Heart left ventricle (tissue), 16 donors: ENCODE data around the gene SCN5A. TPM values are rescaled to one million over a fixed set of nuclear protein-coding genes. Genes with fewer than 3 reads are reported as not detected.

ENCODE experiments used
- ATAC-seq, 4 donors: fragments of 200-7000 bp; cut with Tn5 transposase; one replicate each; pipeline ENCODE4 v1.9.1; 2020 to 2022; ENCODE audit warnings: moderate library complexity in 4 of 4, mild to moderate bottlenecking in 3 of 4, moderate number of reproducible peaks in 1 of 4
- DNase-seq, 5 donors: peaks; one replicate each; pipeline ENCODE4 v3.0.0-alpha.2; 2020
- H3K27ac ChIP-seq, 12 donors: fragments of 200-600 bp; sonication (generic) in 4 of 12; one replicate each; pipeline versions ENCODE4 v1.5.0 to v1.8.0; 2016 to 2022; ENCODE audit warnings: mild to moderate bottlenecking in 2 of 12
- H3K27me3 ChIP-seq, 9 donors: fragments of 200-600 bp; sonication (generic) in 2 of 9; one replicate each; pipeline versions ENCODE4 v1.5.1 to v1.8.0; 2016 to 2022; ENCODE audit warnings: mild to moderate bottlenecking in 3 of 9
- H3K36me3 ChIP-seq, 9 donors: fragments of 200-600 bp; sonication (generic) in 2 of 9; one replicate each; pipeline versions ENCODE4 v1.5.0 to v1.8.0; 2018 to 2022; ENCODE audit warnings: mild to moderate bottlenecking in 2 of 9
- H3K4me1 ChIP-seq, 12 donors: fragments of 200-600 bp; sonication (generic) in 4 of 12; one replicate each; pipeline versions ENCODE4 v1.5.0 to v1.8.0; 2016 to 2022; ENCODE audit warnings: mild to moderate bottlenecking in 3 of 12
- H3K4me3 ChIP-seq, 12 donors: fragments of 200-600 bp; sonication (generic) in 4 of 12; one replicate each; pipeline versions ENCODE4 v1.5.0 to v1.8.0; 2017 to 2022; ENCODE audit warnings: mild to moderate bottlenecking in 9 of 12, moderate library complexity in 4 of 12
- H3K9me3 ChIP-seq, 12 donors: fragments of 200-600 bp; sonication (generic) in 4 of 12; one replicate each; pipeline versions ENCODE4 v1.5.0 to v1.8.0; 2016 to 2022; ENCODE audit warnings: mild to moderate bottlenecking in 1 of 12
- CTCF ChIP-seq, 12 donors: fragments of 200-600 bp; sonication (generic) in 4 of 12; IDR thresholded peaks; one replicate each; pipeline versions ENCODE4 v1.5.0 to v1.8.0; 2018 to 2022; ENCODE audit warnings: antibody characterized with exemption in 12 of 12, mild to moderate bottlenecking in 5 of 12
- POLR2A ChIP-seq, 2 donors: fragments of 450-650 bp; IDR thresholded peaks; one replicate each; pipeline ENCODE4 v1.6.1; 2017; ENCODE audit warnings: antibody characterized with exemption in 2 of 2, mild to moderate bottlenecking in 2 of 2, moderate library complexity in 2 of 2
- WGBS, 4 donors: extraction: QIAGEN DNeasy Blood & Tissue Kit in 2 of 4; methylation state at CpG; one replicate each; pipeline versions ENCODE4 v1.1.5 to v1.1.7; 2013 to 2018; 5-methylcytosine and 5-hydroxymethylcytosine counted together
- intact Hi-C, 10 donors: fragments of 100-400 bp; cut with DNase I; formaldehyde crosslinking; loops; one replicate each; pipeline versions ENCODE4 v1.11.1 to v1.14.2; 2022
- polyA plus RNA-seq, 2 donors: library from polyadenylated mRNA; stranded (reverse); fragments of 200-250 nt; gene quantifications; one replicate each; pipeline ENCODE4 v1.2.3, GENCODE V29; 2013
- total RNA-seq, 9 donors: library from RNA; depleted of rRNA in 2 of 9; stranded (reverse); fragments of >200 nt in 2 of 9; fragmentation: NEBNext Ultra II Directional in 3 of 9; extraction: Animal tissue kit (Norgen Biotek cat#: 25700) in 3 of 9; gene quantifications; one replicate each; pipeline versions ENCODE4 v1.1.0 to v1.2.4, GENCODE V29; 2016 to 2023
- donor health status: ischemic (EF 13 %, LVEDD 7.1; RV severe dilation, severe dysfunction).
- donor health status: healthy with polysubstance abuse.
- donor health status: DM: no; HTN: yes; CAD: no.
- donor health status: DM: no; HTN: no; CAD: no.
- donor health status: ischemic (EF 25% LVEDD 6.9; RV normal size, moderate dysfunction).
- donor health status: ischemic (EF 25% LVEDD 5.7; RV mildly dilated, moderate dysfunction).
- donor health status: healthy.
- donor health status: DM: yes; HTN: yes; CAD: no.
- donor health status: ischemic (EF 35%, LVEDD 5.7; RV mildly dilated, moderate dysfunction).
- donor health status: nonischemic (EF 11% LVEDD 7.7; RV severe dilation, severe dysfunction).
- donor health status: DM: yes; HTN: yes; CAD: no.
- donor health status: PGD.
- donor health status: ischemic (EF 29% LVEDD 5.4; RV normal size, mild dysfunction).
- donor health status: nonischemic (EF 23%, LVEDD 6.1; RV moderate dilation, normal function).

SCN5A gene
- total and polyA plus RNA-seq, 11 donors = 88.4 to 242 (median 173) TPM

DNA sequence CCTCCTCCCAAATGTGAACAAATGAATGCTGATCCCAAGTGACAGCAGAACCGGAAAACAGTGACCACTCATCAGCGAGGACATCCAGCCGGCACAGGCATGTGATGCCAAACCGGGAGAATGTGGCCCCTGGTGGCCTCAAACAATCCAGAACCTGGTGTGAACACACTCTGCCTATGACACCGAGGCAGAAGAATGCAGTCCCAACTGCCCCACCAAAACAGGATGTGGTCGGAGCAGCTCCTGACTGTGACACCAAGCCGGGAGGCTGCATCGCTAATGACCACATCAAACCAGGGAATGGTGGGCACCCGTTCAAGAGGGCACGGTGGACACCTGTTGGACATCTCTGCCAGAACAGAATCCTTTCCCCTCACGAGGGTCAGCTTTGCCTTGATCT lies 15.4 kb downstream of the SCN5A start:
- WGBS, 4 donors = 21 to 26% (median 23%) methylated on average over 11 of the region's 11 CpGs
- Histone ChIP-seq H3K4me1 (peaks cover 0 to 83% (median 35%) of the 10 kb centered on the region in 12 donors), H3K4me3 (no peak overlapping the region), H3K27ac (peak overlapping the region in 9 of 12 donors; percentile 27 to 97 (median 70)), H3K27me3 (no peaks in the 10 kb centered on the region), H3K36me3 (peaks cover 0 to 15% (median 0%) of the 10 kb centered on the region in 9 donors), H3K9me3 (no peaks in the 10 kb centered on the region)
- TF ChIP-seq CTCF (IDR thresholded peaks at IDR 0.05) (no peak), POLR2A (IDR thresholded peaks at IDR 0.05) (no peak)
- DNase-seq (peak in 4 of 5 donors; percentile 33 to 53 (median 50)), ATAC-seq (peak; percentile 23 to 79 (median 52))
- intact Hi-C loops = no loop called here

GRCh38 chr3:38632989-38633388 lies 16.5 kb downstream of the SCN5A start:
- peak in 1 of 5 donors; percentile 64 for DNase-seq
- WGBS, 4 donors = 79 to 94% (median 84%) methylated on average over 5 to 12 of the region's 12 CpGs
- ATAC-seq = no peak
- Histone ChIP-seq H3K9me3 (no peaks in the 10 kb centered on the region), H3K27me3 (no peaks in the 10 kb centered on the region), H3K27ac (peak overlapping the region in 5 of 12 donors; percentile 21 to 97 (median 55)), H3K4me3 (no peak overlapping the region), H3K36me3 (peaks cover 0 to 19% (median 0%) of the 10 kb centered on the region in 9 donors), H3K4me1 (peaks cover 0 to 72% (median 30%) of the 10 kb centered on the region in 12 donors)
- TF ChIP-seq POLR2A (IDR thresholded peaks at IDR 0.05) (no peak), CTCF (IDR thresholded peaks at IDR 0.05) (no peak)
- intact Hi-C loops = no loop called here

DNA sequence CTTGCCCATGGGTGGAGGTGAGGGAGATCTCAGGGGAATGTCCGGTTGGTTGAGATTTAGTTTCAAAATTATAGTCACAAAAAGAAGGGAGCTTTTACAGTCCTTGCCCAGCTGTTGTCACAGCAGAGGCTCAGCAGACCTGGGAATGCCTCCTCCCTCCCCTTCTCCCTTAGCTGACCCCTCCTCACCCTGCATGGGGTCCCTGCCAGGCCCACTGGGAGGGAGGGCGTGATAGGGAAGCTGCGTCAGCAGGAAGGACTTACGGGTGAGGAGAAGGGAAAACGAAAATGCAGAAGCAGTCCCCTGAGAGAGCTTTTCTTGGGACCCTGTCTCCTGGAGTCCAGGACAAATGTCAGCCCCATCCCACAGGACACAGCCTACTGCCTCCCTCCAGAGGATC lies 18.9 kb downstream of the SCN5A start:
- WGBS, 4 donors = 18 to 36% (median 26%) methylated on average over 5 of the region's 5 CpGs
- Histone ChIP-seq H3K27ac (peak overlapping the region in 6 of 12 donors; percentile 20 to 97 (median 51)), H3K4me1 (peaks cover 0 to 51% (median 29%) of the 10 kb centered on the region in 12 donors), H3K4me3 (no peak overlapping the region), H3K9me3 (no peaks in the 10 kb centered on the region), H3K27me3 (no peaks in the 10 kb centered on the region), H3K36me3 (peaks cover 0 to 29% (median 0%) of the 10 kb centered on the region in 9 donors)
- ATAC-seq (peak in 2 of 4 donors; percentile 8 to 9), DNase-seq (no peak)
- intact Hi-C loops = no loop called here
- no peak for TF ChIP-seq CTCF (IDR thresholded peaks at IDR 0.05)
- TF ChIP-seq POLR2A (IDR thresholded peaks at IDR 0.05) = no peak

- Histone ChIP-seq H3K36me3 (peaks cover 0 to 34% (median 0%) of the 10 kb centered on the region in 9 donors), H3K27ac (peak overlapping the region in 4 of 12 donors; percentile 20 to 97 (median 51)), H3K27me3 (no peaks in the 10 kb centered on the region), H3K4me3 (no peak overlapping the region), H3K9me3 (no peaks in the 10 kb centered on the region), H3K4me1 (peaks cover 0 to 47% (median 26%) of the 10 kb centered on the region in 12 donors)
- no peak for DNase-seq
- WGBS, 4 donors = 62 to 77% (median 68%) methylated on average over 8 of the region's 8 CpGs
- ATAC-seq = no peak
- TF ChIP-seq POLR2A (IDR thresholded peaks at IDR 0.05) = no peak
- no peak for TF ChIP-seq CTCF (IDR thresholded peaks at IDR 0.05)
- intact Hi-C loops = no loop called here
These were observed 19.4 kb downstream of the SCN5A start for GRCh38 chr3:38630070-38630469.
